Osteocyte (in vitro differentiated cells): Measurements from ENCODE around the gene NT5DC2. TPM values are rescaled to one million over a fixed set of nuclear protein-coding genes. Genes with fewer than 3 reads are reported as not detected.

Experiments used
- DNase-seq: peaks from one replicate; pipeline ENCODE4 v3.0.0; 2021; ENCODE audit warnings: mixed read lengths; ENCODE audit not compliant: unreplicated experiment; ENCODE audit errors: extremely low spot score
- H3K27ac Mint-ChIP-seq: one replicate; pipeline ENCODE4 v1.8.0; 2021; ENCODE audit warnings: mild to moderate bottlenecking, mixed read lengths; ENCODE audit not compliant: unreplicated experiment
- H3K27me3 Mint-ChIP-seq: one replicate; pipeline ENCODE4 v1.8.0; 2021; ENCODE audit warnings: mixed read lengths; ENCODE audit not compliant: unreplicated experiment
- H3K36me3 Mint-ChIP-seq: one replicate; pipeline ENCODE4 v1.8.0; 2021; ENCODE audit warnings: mixed read lengths; ENCODE audit not compliant: unreplicated experiment
- H3K4me1 Mint-ChIP-seq: one replicate; pipeline ENCODE4 v1.8.0; 2021; ENCODE audit warnings: mixed read lengths; ENCODE audit not compliant: unreplicated experiment
- H3K4me3 Mint-ChIP-seq: one replicate; pipeline ENCODE4 v1.8.0; 2021; ENCODE audit warnings: mild to moderate bottlenecking, moderate library complexity, mixed read lengths; ENCODE audit not compliant: unreplicated experiment
- H3K9me3 Mint-ChIP-seq: one replicate; pipeline ENCODE4 v1.8.0; 2021; ENCODE audit warnings: mixed read lengths; ENCODE audit not compliant: unreplicated experiment
- CTCF ChIP-seq: fragments of 200-600 bp; sonication (generic); IDR thresholded peaks from 2 replicates; pipeline ENCODE4 v1.5.0; 2021; ENCODE audit warnings: antibody characterized with exemption, mild to moderate bottlenecking, moderate library complexity
- total RNA-seq: library from RNA; stranded (reverse); gene quantifications from 2 replicates; pipeline ENCODE4 v1.2.1, GENCODE V29; 2021

The NT5DC2 gene
- total RNA-seq, 1 donor from 2014 or later = 178 TPM

- DNase-seq = no peak
- H3K36me3 Mint-ChIP-seq = peaks cover 48% of the 10 kb centered on the region
- H3K27ac Mint-ChIP-seq = no peak overlapping the region
- peaks cover 8% of the 10 kb centered on the region for H3K4me1 Mint-ChIP-seq
- H3K4me3 Mint-ChIP-seq = no peak overlapping the region
- H3K9me3 Mint-ChIP-seq = no peaks in the 10 kb centered on the region
- no peaks in the 10 kb centered on the region for H3K27me3 Mint-ChIP-seq
- no peak for TF ChIP-seq CTCF
These were observed 52.6 kb downstream of the NT5DC2 start for GRCh38 chr3:52480768-52481715.

GRCh38 chr3:52479877-52480575 lies 53.6 kb downstream of the NT5DC2 start:
- Mint-ChIP-seq H3K9me3 (no peaks in the 10 kb centered on the region), H3K4me3 (no peak overlapping the region), H3K36me3 (peaks cover 48% of the 10 kb centered on the region), H3K27me3 (no peaks in the 10 kb centered on the region), H3K4me1 (peaks cover 8% of the 10 kb centered on the region), H3K27ac (no peak overlapping the region)
- no peak for DNase-seq
- no peak for TF ChIP-seq CTCF

- Mint-ChIP-seq H3K27ac (no peak overlapping the region), H3K9me3 (no peaks in the 10 kb centered on the region), H3K36me3 (peaks cover 48% of the 10 kb centered on the region), H3K4me3 (no peak overlapping the region), H3K4me1 (peaks cover 8% of the 10 kb centered on the region), H3K27me3 (no peaks in the 10 kb centered on the region)
- DNase-seq = no peak
- no peak for TF ChIP-seq CTCF
These were observed 54.4 kb downstream of the NT5DC2 start for GRCh38 chr3:52479037-52479876.

GRCh38 chr3:52477796-52478095 lies 55.9 kb downstream of the NT5DC2 start:
- Mint-ChIP-seq H3K4me3 (no peak overlapping the region), H3K4me1 (no peaks in the 10 kb centered on the region), H3K27ac (no peak overlapping the region), H3K9me3 (no peaks in the 10 kb centered on the region), H3K27me3 (no peaks in the 10 kb centered on the region), H3K36me3 (peaks cover 47% of the 10 kb centered on the region)
- no peak for TF ChIP-seq CTCF
- DNase-seq = no peak
